PC-3 (cell line): Measurements from ENCODE around the gene PHYKPL.

ENCODE experiments used
- EZH2 ChIP-seq: fragments of 300-600 bp; sonication (generic); IDR thresholded peaks from one replicate; pipeline ENCODE4 v1.6.1; 2017; ENCODE audit warnings: antibody characterized with exemption, mild to moderate bottlenecking, low read length; ENCODE audit not compliant: unreplicated experiment
- EZH2phosphoT487 ChIP-seq: fragments of 300-600 bp; sonication (generic); IDR thresholded peaks from 2 replicates; pipeline ENCODE4 v1.6.1; 2018; ENCODE audit warnings: mild to moderate bottlenecking, antibody characterized with exemption, low read length, borderline replicate concordance
- TF ChIP-seq, protein P1 (sequence below): fragments of 300-600 bp; sonication (generic); conservative IDR thresholded peaks from 2 replicates; pipeline ENCODE4 v1.5.1; 2017; ENCODE audit warnings: antibody characterized with exemption, low read depth, mild to moderate bottlenecking, low read length

DNA sequence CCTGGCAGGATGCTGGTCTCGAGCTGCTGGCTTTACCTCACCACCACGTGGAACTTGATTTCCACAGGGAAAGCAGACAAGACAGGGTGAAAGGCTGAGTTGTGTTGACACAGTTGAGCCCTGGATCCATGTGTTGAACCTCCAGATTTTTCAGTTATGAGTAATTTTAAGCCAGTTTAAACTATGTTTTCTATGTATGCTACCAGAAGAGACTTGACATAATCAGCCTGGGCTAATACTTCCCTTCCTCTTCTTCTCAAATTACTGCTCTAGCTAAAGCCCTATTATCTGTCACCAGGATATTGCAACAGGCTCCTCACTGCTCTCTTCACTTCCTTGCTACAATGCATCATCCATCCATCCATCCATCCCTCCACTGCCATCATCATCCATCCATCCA, 12.0 kb upstream of the PHYKPL start:
- TF ChIP-seq, protein P1, sequence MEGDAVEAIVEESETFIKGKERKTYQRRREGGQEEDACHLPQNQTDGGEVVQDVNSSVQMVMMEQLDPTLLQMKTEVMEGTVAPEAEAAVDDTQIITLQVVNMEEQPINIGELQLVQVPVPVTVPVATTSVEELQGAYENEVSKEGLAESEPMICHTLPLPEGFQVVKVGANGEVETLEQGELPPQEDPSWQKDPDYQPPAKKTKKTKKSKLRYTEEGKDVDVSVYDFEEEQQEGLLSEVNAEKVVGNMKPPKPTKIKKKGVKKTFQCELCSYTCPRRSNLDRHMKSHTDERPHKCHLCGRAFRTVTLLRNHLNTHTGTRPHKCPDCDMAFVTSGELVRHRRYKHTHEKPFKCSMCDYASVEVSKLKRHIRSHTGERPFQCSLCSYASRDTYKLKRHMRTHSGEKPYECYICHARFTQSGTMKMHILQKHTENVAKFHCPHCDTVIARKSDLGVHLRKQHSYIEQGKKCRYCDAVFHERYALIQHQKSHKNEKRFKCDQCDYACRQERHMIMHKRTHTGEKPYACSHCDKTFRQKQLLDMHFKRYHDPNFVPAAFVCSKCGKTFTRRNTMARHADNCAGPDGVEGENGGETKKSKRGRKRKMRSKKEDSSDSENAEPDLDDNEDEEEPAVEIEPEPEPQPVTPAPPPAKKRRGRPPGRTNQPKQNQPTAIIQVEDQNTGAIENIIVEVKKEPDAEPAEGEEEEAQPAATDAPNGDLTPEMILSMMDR = no peak
- TF ChIP-seq EZH2 = no peak
- TF ChIP-seq EZH2phosphoT487 = no peak
